ENCODE data around the gene CATSPERD. TPM values are rescaled to one million over a fixed set of nuclear protein-coding genes. Genes with fewer than 3 reads are reported as not detected.

CATSPERD gene
- total and polyA plus RNA-seq, 4 donors = not detected

DNA sequence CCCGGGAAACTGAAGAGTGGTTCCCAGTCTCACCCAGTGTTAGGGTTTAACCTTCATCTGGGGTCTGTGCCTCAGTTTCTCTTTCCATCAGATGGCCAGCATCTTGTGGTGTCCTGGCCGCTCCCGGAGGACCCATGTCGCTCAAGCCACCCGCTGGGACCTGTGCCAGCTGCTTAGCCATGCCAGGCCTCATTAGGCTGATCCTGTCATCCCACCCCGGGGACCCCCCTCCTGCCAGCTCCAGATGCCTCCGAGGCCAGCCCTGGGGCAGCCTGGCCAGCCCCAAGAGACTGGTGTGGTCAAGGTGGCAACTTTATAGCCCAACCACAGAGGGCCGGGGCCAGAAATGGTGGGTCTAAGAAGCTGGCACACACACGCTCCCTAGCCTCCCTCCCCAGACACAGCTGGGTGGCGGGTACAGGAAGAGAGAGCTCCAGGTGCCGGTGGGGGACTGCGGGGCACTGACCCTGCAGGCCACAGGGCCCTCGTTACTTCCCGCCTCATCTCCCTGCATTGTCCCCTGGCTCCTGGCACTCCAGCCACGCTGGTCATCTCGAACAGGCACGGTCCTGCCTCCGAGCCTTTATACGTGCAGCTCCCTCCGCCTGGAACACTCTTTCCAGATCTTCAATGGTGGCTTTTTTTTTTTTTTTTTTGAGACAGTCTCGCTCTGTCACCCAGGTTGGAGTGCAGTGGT lies 87.8 kb downstream of the CATSPERD start (continued):
- TF ChIP-seq, protein P1, sequence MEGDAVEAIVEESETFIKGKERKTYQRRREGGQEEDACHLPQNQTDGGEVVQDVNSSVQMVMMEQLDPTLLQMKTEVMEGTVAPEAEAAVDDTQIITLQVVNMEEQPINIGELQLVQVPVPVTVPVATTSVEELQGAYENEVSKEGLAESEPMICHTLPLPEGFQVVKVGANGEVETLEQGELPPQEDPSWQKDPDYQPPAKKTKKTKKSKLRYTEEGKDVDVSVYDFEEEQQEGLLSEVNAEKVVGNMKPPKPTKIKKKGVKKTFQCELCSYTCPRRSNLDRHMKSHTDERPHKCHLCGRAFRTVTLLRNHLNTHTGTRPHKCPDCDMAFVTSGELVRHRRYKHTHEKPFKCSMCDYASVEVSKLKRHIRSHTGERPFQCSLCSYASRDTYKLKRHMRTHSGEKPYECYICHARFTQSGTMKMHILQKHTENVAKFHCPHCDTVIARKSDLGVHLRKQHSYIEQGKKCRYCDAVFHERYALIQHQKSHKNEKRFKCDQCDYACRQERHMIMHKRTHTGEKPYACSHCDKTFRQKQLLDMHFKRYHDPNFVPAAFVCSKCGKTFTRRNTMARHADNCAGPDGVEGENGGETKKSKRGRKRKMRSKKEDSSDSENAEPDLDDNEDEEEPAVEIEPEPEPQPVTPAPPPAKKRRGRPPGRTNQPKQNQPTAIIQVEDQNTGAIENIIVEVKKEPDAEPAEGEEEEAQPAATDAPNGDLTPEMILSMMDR (IDR thresholded peaks at IDR 0.05; ENCODE audit: low read depth, low read length, missing input control) = no peak
- TF ChIP-seq TAF1 (conservative IDR thresholded peaks at IDR 0.05) (no peak), GABPA (IDR thresholded peaks at IDR 0.05 in 1 of 2, conservative IDR thresholded peaks at IDR 0.05 in 1 of 2) (no peak)

DNA sequence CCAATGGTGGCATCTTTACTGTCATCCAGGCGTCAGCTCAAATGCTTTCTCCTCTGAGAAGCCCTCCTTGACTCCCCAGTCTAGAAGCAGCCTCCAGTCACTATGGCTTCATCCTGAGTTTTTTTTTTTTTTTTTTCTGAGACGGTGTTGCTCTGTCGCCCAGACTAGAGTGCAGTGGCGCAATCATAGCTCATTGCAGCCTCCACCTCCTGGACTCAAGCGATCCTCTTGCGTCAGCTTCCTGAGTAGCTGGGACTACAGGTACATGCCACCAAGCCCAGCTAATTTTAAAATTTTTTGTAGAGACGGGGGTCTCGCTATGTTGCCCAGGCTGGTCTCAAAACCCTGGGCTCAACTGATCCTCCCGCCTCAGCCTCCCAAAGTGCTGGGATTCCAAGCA lies 88.6 kb downstream of the CATSPERD start:
- H3K27ac ChIP-seq (ENCODE audit: low read depth in 1 of 2, low read length in 2 of 2) = peak overlapping the region in 1 of 2 donors; percentile 48
- no peaks in the 10 kb centered on the region for H3K9me3 ChIP-seq (ENCODE audit: control insufficient read depth in 4 of 4, low read length in 3 of 4)
- H3K27me3 ChIP-seq (ENCODE audit: control insufficient read depth in 4 of 4, insufficient read depth in 4 of 4, low read length in 3 of 4) = no peaks in the 10 kb centered on the region
- H3K9ac ChIP-seq (ENCODE audit: low read depth in 1 of 2, low read length in 2 of 2) = no peak overlapping the region
- no peak overlapping the region for H3K4me3 ChIP-seq (ENCODE audit: low read depth in 1 of 3, low read length in 3 of 3)
- H3K4me1 ChIP-seq (ENCODE audit: control insufficient read depth in 4 of 4, insufficient read depth in 4 of 4, low read length in 3 of 4) = peaks cover 7 to 11% (median 11%) of the 10 kb centered on the region in 4 donors
- H3K36me3 ChIP-seq (ENCODE audit: control insufficient read depth in 4 of 4, insufficient read depth in 3 of 4, low read depth in 1 of 4, low read length in 3 of 4) = peaks cover 0 to 1% (median 0%) of the 10 kb centered on the region in 4 donors
- TF ChIP-seq RXRA (IDR thresholded peaks at IDR 0.05) (peak; percentile 32 to 52), RAD21 (IDR thresholded peaks at IDR 0.05) (no peak), EGR1 (IDR thresholded peaks at IDR 0.05; ENCODE audit: low read depth in 2 of 2) (no peak), TAF1 (conservative IDR thresholded peaks at IDR 0.05) (no peak), REST (IDR thresholded peaks at IDR 0.05) (no peak), SP1 (IDR thresholded peaks at IDR 0.05) (no peak), FOXA1 (IDR thresholded peaks at IDR 0.05) (no peak), HNF4G (IDR thresholded peaks at IDR 0.05) (no peak), NR2F2 (IDR thresholded peaks at IDR 0.05) (no peak), YY1 (IDR thresholded peaks at IDR 0.05) (no peak), HNF4A (conservative IDR thresholded peaks at IDR 0.05) (peak; percentile 45 to 48)
- TF ChIP-seq, protein P2, sequence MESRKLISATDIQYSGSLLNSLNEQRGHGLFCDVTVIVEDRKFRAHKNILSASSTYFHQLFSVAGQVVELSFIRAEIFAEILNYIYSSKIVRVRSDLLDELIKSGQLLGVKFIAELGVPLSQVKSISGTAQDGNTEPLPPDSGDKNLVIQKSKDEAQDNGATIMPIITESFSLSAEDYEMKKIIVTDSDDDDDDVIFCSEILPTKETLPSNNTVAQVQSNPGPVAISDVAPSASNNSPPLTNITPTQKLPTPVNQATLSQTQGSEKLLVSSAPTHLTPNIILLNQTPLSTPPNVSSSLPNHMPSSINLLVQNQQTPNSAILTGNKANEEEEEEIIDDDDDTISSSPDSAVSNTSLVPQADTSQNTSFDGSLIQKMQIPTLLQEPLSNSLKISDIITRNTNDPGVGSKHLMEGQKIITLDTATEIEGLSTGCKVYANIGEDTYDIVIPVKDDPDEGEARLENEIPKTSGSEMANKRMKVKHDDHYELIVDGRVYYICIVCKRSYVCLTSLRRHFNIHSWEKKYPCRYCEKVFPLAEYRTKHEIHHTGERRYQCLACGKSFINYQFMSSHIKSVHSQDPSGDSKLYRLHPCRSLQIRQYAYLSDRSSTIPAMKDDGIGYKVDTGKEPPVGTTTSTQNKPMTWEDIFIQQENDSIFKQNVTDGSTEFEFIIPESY (IDR thresholded peaks at IDR 0.05) = no peak
- TF ChIP-seq, protein P3, sequence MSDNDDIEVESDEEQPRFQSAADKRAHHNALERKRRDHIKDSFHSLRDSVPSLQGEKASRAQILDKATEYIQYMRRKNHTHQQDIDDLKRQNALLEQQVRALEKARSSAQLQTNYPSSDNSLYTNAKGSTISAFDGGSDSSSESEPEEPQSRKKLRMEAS (IDR thresholded peaks at IDR 0.05) = no peak
- TF ChIP-seq, protein P1 (IDR thresholded peaks at IDR 0.05; ENCODE audit: low read depth, low read length, missing input control) = no peak
- TF ChIP-seq, protein P4, sequence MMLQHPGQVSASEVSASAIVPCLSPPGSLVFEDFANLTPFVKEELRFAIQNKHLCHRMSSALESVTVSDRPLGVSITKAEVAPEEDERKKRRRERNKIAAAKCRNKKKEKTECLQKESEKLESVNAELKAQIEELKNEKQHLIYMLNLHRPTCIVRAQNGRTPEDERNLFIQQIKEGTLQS (IDR thresholded peaks at IDR 0.05) = peak; percentile 85
- WGBS = 51% methylated on average over 9 of the region's 9 CpGs
- DNase-seq (ENCODE audit: low spot score) = no peak

Measured in liver (tissue), 9 donors.